GM18526 (cell line): Measurements from ENCODE around the gene AFM.

Experiments
- POLR2A ChIP-seq: IDR thresholded peaks from 3 replicates; pipeline ENCODE4 v1.6.1; 2011; ENCODE audit not compliant: insufficient read length; ENCODE audit errors: extremely low read depth

The AFM gene

DNA sequence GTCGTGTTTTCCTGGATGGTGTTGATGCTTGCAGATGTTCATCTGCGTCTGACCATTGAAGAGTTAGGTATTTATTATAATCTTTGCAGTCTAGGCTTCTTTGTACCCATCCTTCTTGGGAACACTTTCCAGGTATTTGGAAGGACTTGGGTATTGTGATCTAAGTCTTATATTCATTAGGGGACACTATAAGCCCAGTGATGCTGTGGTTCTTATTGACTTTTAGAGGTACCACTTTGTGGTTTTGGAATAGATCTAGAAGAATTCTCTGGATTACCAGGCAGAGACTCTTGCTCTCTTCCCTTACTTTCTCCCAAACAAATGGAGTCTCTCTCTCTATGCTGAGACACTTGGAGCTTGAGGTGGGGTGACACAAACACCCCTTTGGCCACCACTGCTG is 41.6 kb downstream of the AFM start:
- TF ChIP-seq POLR2A, result no peak

DNA sequence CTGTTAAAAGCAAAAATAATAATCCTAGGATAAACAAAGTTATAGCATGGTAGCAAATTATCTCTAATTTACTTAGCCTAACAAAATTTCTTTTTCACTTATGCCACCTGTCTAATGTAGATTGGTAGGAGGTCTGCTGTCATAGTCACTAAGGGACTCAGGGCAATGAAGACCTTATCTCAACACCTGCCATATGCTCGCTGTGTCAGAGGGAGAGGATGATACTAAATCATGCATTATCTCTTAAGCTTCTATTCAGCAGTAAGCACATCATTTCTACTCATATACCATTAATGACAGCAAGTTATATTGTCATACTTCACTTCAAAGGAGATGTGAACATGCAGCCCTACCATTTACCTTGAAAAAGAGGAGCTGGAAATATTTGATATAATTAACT is 44.1 kb downstream of the AFM start:
- no peak for TF ChIP-seq POLR2A

DNA sequence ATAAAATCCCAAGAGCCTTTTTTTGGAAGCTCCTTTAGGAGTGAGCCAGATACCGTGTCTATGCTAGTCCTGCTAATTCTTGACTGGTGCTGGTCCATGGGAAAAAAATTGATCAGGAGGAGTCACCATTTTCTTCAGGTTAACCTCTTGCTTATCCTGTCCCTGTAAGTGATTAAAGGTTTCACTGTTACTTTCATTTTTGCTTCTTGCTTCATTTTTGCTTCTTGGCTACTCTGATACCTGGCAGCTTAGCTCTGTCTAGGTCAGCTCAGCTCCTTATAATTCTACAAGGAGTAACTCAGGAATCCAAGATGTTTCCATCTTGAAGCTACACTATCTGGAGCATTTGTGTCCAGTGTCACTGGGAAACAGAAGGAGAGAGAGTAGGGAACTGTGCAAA is 45.7 kb downstream of the AFM start:
- TF ChIP-seq POLR2A, result no peak

DNA sequence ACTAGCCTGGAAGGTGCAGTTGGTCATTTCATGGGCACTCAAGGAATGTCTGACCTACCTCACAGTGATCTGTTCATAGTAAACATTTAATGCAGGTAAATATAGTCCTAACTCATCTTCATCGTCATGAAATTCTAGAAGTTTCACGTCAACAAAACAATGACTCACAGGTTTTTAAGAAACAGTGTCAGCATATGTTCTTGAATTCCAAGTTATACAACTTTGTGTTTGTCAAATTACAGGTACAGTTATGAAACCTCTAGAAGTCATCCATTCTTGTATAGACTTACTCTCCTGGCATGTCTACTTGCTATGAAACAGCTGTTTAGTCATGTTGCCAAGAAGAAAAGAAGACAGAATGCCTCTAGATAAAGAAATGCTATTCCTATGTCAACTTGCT is 46.6 kb downstream of the AFM start:
- no peak for TF ChIP-seq POLR2A

DNA sequence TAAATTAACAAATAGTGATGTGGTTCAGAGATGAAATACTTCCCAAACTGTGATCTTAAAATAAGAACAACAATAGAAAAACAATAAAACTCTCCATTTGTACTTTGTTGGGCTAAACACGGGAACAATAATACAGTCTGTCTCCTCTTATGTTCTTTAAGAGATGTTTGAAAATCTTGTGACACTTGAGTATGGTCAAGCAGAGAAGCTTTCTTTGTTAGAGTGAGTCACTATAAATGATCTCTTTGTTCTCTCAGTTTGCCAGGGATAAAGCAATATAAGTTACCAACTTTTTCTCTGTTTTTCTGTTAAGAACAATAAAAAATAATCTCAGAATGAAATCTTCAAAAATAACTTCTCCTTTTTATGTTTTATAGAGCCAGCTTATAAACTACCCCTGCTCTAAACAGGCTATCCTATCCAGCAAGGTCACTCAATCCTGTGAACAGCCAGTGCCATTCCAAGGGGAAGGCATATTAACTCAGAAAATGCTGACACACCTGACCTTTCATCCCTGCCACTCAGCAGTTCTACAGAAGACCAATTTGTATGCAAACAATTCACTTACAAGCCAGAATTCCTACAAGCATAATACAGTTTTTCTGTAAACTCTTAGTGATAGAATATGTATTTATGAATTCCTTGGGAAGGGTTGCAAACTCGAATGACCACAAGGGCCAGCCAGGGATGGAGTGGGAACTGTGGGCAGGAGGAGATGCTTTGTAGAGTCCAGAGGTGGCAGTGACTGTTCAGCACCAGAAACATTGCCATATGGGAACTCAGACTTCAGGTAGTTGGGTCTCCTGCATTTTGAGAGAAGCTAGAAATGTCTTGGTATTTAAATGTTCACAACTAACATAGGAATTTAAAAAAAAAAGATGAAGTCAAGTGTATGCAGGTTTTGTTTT is 52.2 kb downstream of the AFM start:
- TF ChIP-seq POLR2A, result no peak

DNA sequence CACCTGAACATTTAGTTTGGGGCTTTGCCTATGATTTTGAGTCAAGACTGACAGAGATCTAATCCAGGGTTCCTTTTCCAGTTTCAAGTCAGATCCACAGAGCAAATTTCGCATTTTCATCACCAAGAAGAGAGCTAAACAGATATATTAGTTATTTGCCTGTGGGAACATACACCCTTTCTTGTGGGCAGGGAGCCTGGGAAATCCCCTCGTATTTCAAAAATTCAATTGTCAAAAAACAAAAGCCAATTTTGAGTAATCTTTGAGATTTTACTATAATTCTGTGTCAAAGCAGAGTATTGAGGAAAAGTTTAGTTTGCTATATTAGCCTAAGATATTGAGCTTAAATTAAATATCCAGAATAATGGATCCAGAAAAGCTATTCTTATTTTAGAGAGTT is 56.6 kb downstream of the AFM start:
- no peak for TF ChIP-seq POLR2A

DNA sequence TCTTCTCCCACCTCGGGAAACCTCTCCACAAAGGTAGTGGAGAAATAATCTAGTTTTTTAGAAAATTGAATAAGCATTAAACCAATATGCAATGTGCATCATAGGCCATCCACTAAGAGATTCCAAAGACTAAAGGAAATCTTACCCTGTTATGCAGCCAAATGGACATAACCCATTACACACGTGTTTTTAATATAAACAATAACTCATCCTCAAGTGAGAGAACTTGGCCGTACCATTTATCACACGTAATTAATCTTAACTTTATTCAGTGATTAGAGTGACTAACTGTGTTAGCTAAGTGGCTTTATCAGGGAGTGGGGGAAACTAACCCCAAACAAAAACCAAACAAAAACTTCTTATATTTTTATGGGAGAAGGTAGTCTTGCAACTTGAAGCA is 57.8 kb downstream of the AFM start:
- TF ChIP-seq POLR2A, result no peak

DNA sequence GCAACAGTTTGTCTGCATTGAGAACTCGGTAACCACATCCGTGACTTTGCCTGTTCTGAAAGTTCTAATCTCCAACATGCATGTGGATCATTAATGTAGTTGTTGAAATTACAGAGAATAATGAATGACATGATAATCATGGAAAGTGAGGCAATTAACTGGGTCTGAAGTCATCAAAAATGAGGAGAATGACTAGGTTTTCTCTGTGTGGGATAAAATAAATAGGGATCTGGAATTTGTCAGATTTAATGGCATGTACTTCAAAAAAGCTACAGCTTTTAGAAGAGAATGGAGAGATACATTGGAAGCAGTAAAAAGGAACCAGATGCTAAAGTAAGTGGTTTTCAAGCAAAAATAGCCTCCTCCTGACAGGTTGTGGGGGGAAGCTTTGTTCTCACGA is 59.3 kb downstream of the AFM start:
- no peak for TF ChIP-seq POLR2A

DNA sequence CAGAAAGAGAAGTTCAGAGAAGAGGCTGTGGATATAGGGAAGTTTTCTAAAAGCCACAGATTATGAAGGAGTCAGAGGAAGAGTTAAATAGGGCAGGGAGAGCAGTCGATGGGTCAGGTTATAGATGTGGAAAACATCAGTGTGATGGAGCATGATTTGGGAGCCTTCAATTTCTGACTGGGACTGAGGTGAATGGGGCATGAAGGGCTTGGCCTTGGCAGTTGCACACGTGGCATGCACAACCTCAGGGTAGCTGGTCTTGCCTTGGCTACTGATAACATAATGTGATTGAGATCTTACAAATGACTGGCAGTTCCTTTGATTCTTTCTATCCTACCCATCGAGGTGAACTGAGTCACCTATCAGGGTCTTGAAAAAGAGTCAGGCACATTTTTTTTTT is 59.7 kb downstream of the AFM start:
- no peak for TF ChIP-seq POLR2A

DNA sequence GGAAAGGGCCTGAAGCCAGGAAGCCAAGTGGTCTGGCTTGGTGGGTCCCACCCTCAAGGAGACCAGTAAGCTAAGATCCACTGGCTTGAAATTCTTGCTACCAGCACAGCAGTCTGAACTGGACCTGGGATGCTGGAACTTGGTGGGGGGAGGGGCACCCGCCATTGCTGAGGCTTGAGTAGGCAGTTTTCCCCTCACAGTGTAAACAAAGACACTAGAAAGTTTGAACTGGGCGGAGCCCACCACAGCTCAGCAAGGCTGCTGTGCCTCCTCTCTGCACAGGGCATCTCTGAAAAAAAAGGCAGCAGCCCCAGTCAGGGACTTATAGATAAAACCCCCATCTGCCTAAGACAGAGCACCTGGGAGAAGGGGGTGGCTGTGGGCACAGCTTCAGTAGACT is 63.1 kb downstream of the AFM start:
- no peak for TF ChIP-seq POLR2A
